Stimulated activated CD8-positive, alpha-beta memory T cell treated with anti-CD3 and anti-CD28 coated beads, Interleukin-7, amount 100 ng/mL, for 1 hour (primary cell): ENCODE measurements around the gene SEPTIN8.

Experiments
- DNase-seq, 2 donors: peaks; one replicate each; pipeline ENCODE4 v3.0.0-alpha.2; 2020; ENCODE audit warnings: low read depth in 2 of 2

SEPTIN8 gene

GRCh38 chr5:132750471-132751230 lies 26.4 kb downstream of the SEPTIN8 start:
- no peak for DNase-seq

GRCh38 chr5:132749506-132749905 lies 27.5 kb downstream of the SEPTIN8 start:
- DNase-seq = no peak

DNA sequence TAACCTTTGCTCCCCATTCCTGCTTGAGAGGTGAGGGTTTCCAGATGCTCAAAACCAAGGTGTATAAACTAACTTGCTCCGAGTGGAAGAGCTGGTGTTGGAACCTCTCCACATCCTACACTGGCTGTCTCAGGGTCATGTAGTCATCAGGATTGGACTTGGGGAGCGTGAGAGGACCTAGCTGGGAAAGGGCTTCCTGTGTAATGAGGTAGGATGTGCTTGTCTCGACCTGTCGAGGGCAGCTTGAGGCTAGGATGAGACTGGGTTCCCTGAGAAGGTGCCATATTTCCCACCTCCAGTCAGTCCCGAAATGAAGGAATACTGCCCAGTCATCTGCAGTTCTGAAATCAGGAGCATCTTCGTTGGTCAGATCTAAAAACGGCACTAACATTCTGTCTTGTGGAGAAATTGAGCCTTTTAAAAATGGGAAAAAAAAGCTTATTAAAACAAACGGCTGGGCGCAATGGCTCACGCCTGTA lies 28.5 kb downstream of the SEPTIN8 start:
- no peak for DNase-seq

DNA sequence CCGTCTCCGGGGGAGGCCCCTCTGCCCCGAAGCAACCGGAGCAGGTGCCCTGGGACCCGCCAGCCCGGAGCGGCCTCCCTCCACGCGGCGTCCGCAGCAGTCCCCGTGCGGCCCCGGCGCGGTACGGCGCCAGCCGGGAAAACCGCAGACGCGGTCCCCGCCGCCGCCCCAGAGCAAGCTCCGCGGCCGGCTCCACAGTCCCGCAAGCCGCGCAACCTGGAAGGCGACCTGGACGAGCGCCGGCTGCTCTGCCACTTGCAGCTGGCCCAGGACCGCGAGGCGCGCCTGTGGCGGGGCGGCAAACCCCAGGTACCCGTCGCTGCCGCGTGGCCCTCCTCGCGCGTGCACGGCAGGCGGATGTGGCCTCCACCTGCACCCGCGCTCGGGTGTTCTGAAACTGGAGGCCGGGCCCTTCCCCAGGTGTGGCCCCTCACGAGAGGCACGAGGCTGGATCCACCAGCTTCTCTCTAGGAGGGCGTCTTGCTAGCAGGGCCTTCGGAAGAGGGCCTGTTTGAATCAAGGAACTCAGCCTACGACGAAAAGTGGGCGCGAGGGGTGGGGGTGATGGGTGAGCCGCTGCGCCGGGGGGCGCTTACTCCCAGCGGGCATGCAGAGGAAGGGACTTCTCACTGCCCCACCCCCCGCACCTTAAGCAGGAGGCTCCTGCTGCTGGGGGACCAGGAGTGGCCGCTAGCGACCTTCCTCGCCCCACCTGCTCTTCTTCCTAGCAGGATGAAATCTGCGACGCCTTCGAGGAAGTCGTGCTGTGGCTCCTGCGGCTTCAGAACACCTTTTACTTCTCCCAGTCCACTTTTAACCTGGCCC lies 29.2 kb downstream of the SEPTIN8 start:
- no peak for DNase-seq

GRCh38 chr5:132746954-132747615 lies 30.0 kb downstream of the SEPTIN8 start, which contains the start of gene CCNI2:
Gene CCNI2, plus strand, starts transcription at chr5:132747426. Its CDS starts 70 bp downstream, at chr5:132747496.
- peak; percentile 26 to 32 for DNase-seq

DNA sequence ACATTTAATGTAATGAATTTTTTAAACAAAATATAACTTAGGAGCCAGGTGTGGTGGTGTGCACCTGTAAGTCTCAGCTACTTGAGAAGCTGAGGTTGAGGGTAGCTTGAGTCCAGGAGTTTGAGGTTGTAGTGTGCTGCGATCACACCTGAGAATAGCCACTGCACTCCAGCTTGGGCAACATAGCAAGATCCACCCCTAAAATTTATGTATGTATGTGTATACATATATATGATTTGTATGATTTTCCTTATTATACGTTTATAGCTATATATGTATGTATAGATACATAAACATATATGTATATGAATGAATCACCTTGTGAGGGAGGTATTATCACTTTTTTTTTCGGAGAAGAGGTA lies 30.5 kb downstream of the SEPTIN8 start:
- DNase-seq = no peak

DNA sequence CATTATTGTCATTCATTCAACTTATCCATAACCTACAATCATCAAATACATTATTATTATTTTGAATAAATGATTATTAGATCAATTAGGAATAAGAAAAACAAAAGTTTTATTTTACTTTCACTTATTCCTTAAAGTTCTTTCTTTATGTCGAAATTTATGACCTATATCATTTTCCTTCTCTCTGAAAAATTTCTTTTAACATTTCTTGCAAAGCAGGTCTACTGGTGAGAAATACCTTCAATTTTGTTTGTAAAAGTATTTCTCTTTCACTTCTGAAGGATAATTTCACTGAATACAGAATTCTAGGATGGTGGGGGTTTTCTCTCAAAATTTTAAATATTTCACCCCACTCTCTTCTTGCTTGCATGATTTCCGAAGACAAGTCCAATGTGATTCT lies 32.4 kb downstream of the SEPTIN8 start:
- no peak for DNase-seq

- DNase-seq = no peak
Observed at GRCh38 chr5:132742626-132743025, 34.4 kb downstream of the SEPTIN8 start.

- no peak for DNase-seq
Observed at GRCh38 chr5:132742158-132742557, 34.9 kb downstream of the SEPTIN8 start.

DNA sequence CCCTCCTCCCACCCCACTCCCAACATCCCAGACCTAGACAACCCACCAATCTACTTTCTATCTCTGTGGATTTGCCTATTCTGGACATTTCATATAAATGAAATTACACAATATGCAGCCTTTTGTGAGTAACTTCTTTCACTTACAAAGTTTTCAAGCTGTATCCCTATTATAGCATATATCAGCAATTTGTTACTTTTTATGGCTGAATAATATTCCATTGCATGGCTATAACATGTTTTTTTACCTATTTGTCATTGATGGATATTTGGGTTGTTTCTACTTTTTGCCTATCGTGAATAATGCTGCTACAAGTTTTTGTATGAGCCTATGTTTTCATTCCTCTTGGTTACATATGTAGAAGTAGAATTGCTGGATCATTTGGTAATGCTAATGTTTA lies 37.8 kb downstream of the SEPTIN8 start:
- DNase-seq = no peak

DNA sequence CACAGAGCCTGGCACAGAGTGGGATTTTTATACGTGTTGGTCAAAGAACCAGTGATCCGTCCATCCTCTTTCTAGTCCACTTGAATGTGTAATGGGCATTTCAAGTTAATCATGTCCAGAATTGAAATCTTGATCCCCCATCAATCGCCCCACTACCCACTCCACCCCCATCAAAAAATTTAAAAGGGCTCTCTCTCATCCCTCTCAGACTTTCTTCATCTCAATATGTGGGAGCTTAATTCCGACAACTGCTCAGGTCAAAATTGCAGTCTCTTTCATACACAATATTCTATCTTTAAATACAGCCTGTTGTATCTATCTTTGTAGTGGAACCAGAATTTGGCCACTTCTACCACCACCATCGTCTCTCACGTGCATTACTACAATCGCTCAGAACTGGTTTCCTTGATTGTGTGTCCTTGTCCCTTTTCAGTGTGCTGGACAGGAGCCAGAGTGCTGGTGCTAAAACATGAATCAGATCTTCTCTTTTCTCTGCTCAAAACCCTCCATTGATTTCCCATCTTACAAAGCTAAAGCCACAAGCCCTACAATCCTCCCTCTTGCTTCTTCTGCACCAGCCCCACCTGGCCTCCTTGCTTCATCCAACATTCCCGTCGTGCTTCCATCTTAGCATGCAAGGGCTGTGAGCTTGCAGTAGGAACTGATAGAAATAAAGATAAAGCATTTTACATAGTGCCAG lies 38.9 kb downstream of the SEPTIN8 start:
- no peak for DNase-seq

DNA sequence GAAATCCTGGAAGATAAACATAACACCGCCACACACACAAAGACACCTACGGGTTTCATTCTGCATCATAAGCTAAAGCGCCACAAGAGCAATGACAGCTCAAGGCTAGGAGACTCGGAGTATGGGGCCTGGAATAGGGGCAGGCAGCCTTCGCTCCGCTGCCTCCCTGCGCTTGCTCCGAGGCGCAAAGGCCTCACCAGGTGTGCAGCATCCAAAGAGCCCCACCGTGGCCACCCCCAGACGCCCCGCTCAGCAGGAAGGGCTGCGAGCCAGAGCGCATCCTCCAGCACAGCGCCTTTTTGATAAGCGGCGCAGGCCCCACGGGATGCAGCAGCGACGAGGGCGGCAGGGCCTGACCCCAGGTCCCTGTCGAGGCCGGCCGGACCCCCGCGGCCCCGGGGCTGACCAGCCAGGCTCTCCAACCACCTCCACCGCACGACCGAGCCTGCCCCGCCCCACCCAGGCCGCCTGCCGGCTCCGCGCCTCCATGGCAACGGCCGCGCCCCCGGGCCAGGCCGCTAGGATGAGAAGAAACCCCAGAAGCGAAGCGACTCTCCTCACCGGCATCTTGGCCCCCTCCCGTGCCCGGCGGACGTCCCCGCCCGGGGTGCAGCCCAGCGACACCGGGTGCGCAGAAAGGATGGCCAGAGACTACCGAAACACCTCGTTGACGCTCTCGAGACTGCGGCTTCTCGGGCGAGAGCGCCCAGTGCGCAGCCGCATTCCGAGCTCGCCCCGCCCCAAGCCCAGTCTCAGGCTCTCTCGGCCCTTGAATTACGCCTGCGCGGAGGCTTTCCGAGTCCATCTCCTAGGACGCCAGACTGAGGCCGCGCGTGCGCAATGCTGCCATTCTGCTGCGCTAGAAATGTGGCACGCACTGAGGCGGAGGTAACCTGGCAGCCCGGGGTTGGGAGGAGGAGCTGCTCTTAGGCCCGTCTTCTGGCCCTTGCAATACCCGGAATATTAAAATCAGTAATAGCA lies 39.9 kb downstream of the SEPTIN8 start, which contains the start of gene KIF3A:
KIF3A (minus strand) TSS at position 694 of the 981 bp plus-strand sequence; CDS start at position 567, 127 bp downstream.
- DNase-seq = peak; percentile 92 to 97

DNA sequence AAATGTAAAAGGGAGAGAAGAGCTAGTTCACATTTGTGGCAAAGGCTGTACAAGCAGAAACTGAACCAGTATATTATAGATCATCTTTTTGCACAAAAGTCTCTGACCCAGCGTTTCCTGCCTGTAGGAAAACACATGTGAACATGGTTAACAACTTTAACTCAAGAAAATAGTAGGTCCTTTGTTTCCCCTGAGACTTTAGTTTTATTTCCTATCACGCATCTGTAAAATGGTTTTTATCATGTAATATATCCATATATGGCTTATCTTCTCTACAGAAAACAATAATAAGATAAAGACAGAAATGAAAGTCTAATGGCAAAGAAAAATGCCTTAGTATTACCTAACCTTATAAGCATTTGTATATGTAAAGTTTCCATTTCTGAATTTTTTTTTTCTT lies 42.4 kb downstream of the SEPTIN8 start:
- no peak for DNase-seq

DNA sequence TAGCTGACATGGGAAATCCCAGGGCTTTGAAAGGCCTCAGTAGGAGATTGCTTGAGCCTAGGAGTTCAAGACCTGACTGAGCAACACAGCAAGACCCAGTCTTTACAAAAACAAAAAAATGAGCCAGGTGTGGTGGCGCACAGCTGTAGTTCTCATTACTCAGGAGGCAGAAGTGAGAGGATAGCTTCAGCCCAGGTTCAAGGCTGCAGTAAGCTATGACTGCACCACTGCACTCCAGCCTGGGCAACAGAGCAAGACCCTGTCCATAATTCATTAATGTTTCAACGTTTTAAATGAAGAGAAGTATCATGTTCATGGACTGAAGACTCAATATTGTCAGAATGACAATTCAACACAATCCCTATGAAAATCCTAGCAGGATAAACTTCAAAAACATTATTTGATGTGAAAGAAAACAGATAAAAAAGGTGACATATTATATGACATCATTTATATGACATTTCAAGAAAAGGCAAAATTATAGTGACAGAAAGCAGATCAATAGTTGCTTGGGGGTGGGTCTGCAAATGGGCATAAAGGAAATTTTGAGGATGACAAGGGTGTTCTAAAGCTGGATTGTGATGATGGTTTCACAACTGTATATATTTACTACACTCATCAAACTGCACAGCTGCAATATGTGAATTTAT lies 43.4 kb downstream of the SEPTIN8 start:
- no peak for DNase-seq

DNA sequence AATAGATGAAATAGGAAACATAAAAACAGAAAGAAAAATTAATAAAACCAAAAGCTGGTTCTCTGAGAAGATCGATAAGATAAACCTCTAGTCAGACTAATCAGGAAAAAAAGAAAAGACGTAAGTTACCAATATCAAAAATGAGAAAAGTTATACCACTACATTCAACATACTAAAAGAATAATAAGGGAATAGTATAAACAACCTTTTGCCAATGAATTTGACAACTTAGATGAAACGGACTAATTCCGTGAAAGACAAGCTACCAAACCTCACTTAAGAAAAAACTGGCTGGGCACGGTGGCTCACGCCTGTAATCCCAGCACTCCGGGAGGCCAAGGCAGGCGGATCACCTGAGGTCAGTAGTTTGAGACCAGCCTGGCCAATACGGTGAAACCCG lies 47.1 kb downstream of the SEPTIN8 start:
- DNase-seq = no peak

DNA sequence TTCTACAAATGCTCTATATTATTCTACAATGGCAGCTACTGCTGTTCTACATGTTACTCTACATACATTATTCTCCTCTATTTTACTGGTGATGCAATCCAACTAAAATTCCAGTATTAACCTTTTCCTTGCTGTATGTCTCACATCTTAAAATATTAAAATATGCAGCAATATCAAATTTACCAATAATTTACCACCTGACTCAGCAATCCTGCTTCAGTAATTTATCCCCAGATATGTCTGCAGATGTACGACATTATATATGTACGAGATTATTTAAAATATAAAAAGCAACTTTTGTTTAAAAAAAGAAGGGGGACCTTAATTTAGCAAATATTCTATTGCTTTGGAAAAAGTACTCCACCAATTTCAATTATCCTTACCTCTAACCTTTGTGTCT lies 51.3 kb downstream of the SEPTIN8 start:
- no peak for DNase-seq

DNA sequence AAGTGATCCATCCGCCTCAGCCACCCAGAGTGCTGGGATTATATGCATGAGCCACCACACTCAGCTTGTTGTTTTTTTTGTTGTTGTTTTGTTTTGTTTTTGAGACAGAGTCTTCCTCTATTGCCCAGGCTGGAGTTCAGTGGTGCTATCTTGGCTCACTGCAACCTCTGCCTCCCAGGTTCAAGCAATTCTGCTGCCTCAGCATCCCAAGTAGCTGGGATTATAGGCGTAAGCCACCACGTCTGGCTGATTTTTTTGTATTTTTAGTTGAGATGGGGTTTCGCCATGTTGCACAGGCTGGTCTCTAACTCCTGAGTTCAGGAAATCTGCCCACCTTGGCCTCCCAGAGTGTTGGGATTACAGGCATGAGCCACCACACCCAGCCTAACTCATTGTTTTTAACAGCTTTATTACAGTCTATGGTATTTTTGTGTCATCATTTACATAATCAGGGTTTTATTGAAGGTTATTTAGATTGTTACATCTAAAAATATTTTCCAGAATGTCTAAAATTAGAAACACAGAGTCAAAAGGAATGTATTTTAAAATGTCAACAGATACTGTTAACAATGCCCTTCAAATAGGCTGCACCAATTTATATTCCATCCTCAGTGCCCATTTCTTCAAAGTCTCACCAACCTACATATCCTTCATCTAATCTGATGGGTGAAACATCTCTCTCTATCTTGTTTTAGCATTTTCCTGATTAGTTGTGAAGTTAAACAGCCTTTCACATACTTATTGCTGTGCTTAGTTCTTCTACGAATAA lies 58.3 kb downstream of the SEPTIN8 start:
- no peak for DNase-seq

DNA sequence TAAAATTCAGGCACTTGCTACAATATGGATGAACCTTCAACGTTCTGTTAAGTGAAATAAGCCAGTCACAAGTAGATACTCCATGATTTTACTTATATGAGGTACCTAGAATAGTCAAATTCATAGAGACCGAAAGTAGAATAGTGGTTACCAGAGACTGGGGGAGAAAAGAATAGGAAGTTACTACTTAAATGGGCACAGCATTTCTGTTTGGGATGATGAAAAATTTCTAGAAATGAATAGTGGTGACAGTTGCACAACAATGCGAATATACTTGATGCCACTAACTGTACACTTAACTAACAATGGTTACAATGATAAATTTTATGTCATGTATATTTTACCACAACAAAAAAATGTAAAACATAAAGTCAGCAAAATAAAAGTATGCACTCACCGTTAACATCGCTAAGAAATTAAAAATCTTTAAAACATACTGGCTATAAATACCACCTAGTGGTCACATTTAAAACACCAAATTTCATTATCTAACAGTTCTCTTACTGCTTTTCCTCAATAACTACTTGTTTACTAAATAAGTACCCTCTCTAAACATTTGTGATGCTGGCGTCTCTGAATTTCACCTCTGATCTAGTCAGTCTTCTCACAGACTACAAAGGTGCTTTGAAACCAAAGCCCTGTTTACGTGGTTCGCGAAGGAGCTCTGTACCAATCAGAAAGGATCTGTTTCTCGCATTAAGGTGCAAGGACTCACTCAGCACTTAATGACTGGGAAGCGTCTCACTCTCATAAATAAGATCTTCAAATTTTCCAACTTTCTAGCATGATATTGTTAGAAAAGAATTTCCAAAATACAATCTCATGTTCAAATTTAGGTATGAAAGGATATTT lies 62.4 kb downstream of the SEPTIN8 start:
- no peak for DNase-seq
